ENCODE data around the gene GATAD2B. TPM values are rescaled to one million over a fixed set of nuclear protein-coding genes. Genes with fewer than 3 reads are reported as not detected.
A peak's percentile ranks its signal among the peaks of the same experiment; 100 is the strongest.

Gene GATAD2B
- total and polyA plus RNA-seq, 9 donors = 11.2 to 73.0 (median 55.8) TPM

DNA sequence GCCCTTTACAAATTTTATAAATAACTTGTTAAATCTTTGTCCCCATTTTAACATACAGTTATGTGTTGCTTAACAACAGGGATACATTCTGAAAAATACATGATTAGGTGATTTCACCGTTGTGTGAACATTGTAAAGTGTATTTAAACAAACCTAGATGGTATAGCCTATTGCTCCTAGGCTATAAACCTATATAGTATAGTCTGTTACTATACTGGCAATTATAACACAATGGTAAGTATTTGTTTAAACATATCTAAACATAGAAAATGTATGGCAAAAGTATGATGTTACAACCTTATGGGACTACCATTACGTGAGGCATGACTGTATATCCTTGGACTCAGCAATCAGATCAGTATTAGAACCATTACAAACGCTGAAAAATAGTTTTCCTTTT is 36.6 kb downstream of the GATAD2B start:
- intact Hi-C loops (cut with DNase I) = no loop called here
- DNase-seq = no peak
- Histone ChIP-seq H3K4me1 (ENCODE audit: insufficient read depth) (peaks cover 8% of the 10 kb centered on the region), H3K27ac (no peak overlapping the region), H3K27me3 (no peaks in the 10 kb centered on the region), H3K4me3 (no peak overlapping the region), H3K9me3 (no peaks in the 10 kb centered on the region), H3K36me3 (no peaks in the 10 kb centered on the region)
- 62 to 89% (median 67%) methylated on average over 3 of the region's 3 CpGs for WGBS, 3 donors
- TF ChIP-seq EP300 (IDR thresholded peaks at IDR 0.05) = no peak

GRCh38 chr1:153883223-153883622 is 39.5 kb downstream of the GATAD2B start:
- H3K4me1 ChIP-seq (ENCODE audit: insufficient read depth) = peaks cover 7% of the 10 kb centered on the region
- H3K27me3 ChIP-seq = no peaks in the 10 kb centered on the region
- no peaks in the 10 kb centered on the region for H3K36me3 ChIP-seq
- intact Hi-C loops (cut with DNase I) = no loop called here
- 58 to 81% (median 67%) methylated on average over 4 of the region's 4 CpGs for WGBS, 3 donors
- H3K9me3 ChIP-seq = no peaks in the 10 kb centered on the region
- no peak overlapping the region for H3K27ac ChIP-seq
- no peak overlapping the region for H3K4me3 ChIP-seq
- TF ChIP-seq, protein P1, sequence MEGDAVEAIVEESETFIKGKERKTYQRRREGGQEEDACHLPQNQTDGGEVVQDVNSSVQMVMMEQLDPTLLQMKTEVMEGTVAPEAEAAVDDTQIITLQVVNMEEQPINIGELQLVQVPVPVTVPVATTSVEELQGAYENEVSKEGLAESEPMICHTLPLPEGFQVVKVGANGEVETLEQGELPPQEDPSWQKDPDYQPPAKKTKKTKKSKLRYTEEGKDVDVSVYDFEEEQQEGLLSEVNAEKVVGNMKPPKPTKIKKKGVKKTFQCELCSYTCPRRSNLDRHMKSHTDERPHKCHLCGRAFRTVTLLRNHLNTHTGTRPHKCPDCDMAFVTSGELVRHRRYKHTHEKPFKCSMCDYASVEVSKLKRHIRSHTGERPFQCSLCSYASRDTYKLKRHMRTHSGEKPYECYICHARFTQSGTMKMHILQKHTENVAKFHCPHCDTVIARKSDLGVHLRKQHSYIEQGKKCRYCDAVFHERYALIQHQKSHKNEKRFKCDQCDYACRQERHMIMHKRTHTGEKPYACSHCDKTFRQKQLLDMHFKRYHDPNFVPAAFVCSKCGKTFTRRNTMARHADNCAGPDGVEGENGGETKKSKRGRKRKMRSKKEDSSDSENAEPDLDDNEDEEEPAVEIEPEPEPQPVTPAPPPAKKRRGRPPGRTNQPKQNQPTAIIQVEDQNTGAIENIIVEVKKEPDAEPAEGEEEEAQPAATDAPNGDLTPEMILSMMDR (IDR thresholded peaks at IDR 0.05) = no peak
- TF ChIP-seq EP300 (IDR thresholded peaks at IDR 0.05) (no peak), POLR2A (IDR thresholded peaks at IDR 0.05) (no peak)
- DNase-seq = no peak

DNA sequence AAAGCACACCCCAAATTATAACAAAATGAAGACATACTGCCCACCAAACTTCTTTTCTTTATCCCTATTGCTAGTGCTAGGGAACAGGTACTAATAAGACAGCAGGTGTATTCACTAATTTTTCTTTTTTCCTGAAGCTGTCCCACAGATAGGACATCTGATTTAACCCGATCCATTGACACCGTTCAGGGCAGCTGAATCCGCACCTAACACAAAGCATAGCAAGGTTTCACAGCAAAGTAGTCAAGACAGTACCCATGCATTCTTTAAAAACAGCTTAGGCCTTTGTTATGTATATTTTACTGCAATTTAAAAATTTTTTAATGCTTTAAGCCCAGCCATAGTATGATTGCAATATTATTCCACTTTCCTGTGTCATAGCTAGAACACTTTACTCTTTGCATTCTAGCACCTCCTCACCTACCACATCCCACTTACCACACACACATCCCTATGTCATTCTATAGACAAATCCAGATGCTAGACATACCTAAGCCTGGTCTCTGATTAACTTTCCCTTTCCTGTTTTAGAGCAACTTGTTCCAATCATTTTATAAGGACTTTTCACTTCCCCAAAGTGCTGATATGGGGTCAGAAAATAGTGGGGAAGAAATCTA is 40.4 kb downstream of the GATAD2B start:
- H3K27me3 ChIP-seq = no peaks in the 10 kb centered on the region
- TF ChIP-seq EP300 (IDR thresholded peaks at IDR 0.05) = no peak
- TF ChIP-seq, protein P1 (IDR thresholded peaks at IDR 0.05) = no peak
- TF ChIP-seq POLR2A (IDR thresholded peaks at IDR 0.05) = no peak
- intact Hi-C loops (cut with DNase I) = no loop called here
- H3K4me1 ChIP-seq (ENCODE audit: insufficient read depth) = peaks cover 8% of the 10 kb centered on the region
- H3K4me3 ChIP-seq = peak overlapping the region; percentile 8
- H3K9me3 ChIP-seq = no peaks in the 10 kb centered on the region
- 46 to 57% (median 52%) methylated on average over 3 of the region's 3 CpGs for WGBS, 3 donors
- peak overlapping the region in 1 of 2 donors; percentile 70 for H3K27ac ChIP-seq
- no peaks in the 10 kb centered on the region for H3K36me3 ChIP-seq
- no peak for DNase-seq

GRCh38 chr1:153881751-153882150 is 41.0 kb downstream of the GATAD2B start:
- Histone ChIP-seq H3K27me3 (no peaks in the 10 kb centered on the region), H3K36me3 (no peaks in the 10 kb centered on the region), H3K4me3 (peak overlapping the region; percentile 8), H3K27ac (peak overlapping the region in 1 of 2 donors; percentile 70), H3K9me3 (no peaks in the 10 kb centered on the region), H3K4me1 (ENCODE audit: insufficient read depth) (peaks cover 8% of the 10 kb centered on the region)
- TF ChIP-seq EP300 (IDR thresholded peaks at IDR 0.05) (no peak), POLR2A (IDR thresholded peaks at IDR 0.05) (no peak)
- TF ChIP-seq, protein P1 (IDR thresholded peaks at IDR 0.05) = no peak
- 0 to 6% (median 2%) methylated on average over 9 of the region's 9 CpGs for WGBS, 3 donors
- intact Hi-C loops (cut with DNase I) = no loop called here
- peak in 3 of 5 donors; percentile 14 to 38 (median 37) for DNase-seq

DNA sequence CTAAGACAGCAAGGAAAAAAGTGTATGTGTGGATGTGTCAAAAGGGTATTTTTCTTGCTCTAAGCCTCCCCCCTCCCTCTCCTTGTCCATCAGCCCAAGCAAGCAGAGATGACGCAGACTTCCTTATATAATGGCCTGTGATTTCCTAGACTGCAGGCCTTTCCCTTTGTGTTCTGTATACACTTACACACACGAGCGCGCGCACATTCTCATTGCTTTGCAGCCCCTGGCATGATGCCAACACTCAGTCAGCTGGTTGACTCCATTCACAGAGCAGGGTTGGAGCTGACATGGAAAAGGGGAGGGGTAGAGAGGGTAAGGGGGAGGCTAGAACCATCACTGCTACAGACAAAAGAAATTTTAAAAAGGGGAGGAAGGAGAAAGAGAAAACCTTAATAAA is 41.8 kb downstream of the GATAD2B start:
- no peaks in the 10 kb centered on the region for H3K9me3 ChIP-seq
- H3K27ac ChIP-seq = peak overlapping the region in 1 of 2 donors; percentile 70
- no peak overlapping the region for H3K4me3 ChIP-seq
- intact Hi-C loops (cut with DNase I) = no loop called here
- H3K27me3 ChIP-seq = no peaks in the 10 kb centered on the region
- WGBS, 3 donors = 5 to 8% (median 6%) methylated on average over 5 of the region's 5 CpGs
- TF ChIP-seq POLR2A (IDR thresholded peaks at IDR 0.05) (no peak), EP300 (IDR thresholded peaks at IDR 0.05) (no peak)
- TF ChIP-seq, protein P1 (IDR thresholded peaks at IDR 0.05) = no peak
- peak; percentile 74 to 88 (median 81) for DNase-seq
- peaks cover 6% of the 10 kb centered on the region for H3K4me1 ChIP-seq (ENCODE audit: insufficient read depth)
- no peaks in the 10 kb centered on the region for H3K36me3 ChIP-seq

All from ovary (tissue), 9 donors.